Smooth muscle cell (in vitro differentiated cells): ENCODE measurements around the gene RNF212. TPM values are rescaled to one million over a fixed set of nuclear protein-coding genes. Genes with fewer than 3 reads are reported as not detected.

Experiments used
- DNase-seq: peaks from one replicate; lab custom pipeline; 2025; ENCODE audit not compliant: unreplicated experiment; lab: John Stamatoyannopoulos, UW
- H2AFZ ChIP-seq: fragments of 200-600 bp; sonication (generic); 2 replicates; pipeline ENCODE4 v1.6.0; 2016; ENCODE audit warnings: antibody characterized with exemption, low read depth, mild to moderate bottlenecking
- H3F3A ChIP-seq: fragments of 200-600 bp; sonication (generic); 2 replicates; pipeline ENCODE4 v1.6.0; 2017; ENCODE audit warnings: antibody characterized with exemption, low read depth
- H3K27ac ChIP-seq: fragments of 200-600 bp; sonication (generic); 2 replicates; pipeline ENCODE4 v1.5.1; 2016; ENCODE audit warnings: low read depth, mild to moderate bottlenecking
- H3K27me3 ChIP-seq: fragments of 200-600 bp; sonication (generic); 2 replicates; pipeline ENCODE4 v1.6.1; 2016; ENCODE audit warnings: low read depth, mild to moderate bottlenecking
- H3K36me3 ChIP-seq: fragments of 200-600 bp; sonication (generic); 2 replicates; pipeline ENCODE4 v1.5.1; 2016; ENCODE audit warnings: low read depth
- H3K4me1 ChIP-seq: fragments of 200-600 bp; sonication (generic); 2 replicates; pipeline ENCODE4 v1.5.1; 2016; ENCODE audit warnings: low read depth
- H3K4me2 ChIP-seq: fragments of 200-600 bp; sonication (generic); 2 replicates; pipeline ENCODE4 v1.6.0; 2016; ENCODE audit warnings: mild to moderate bottlenecking
- H3K4me3 ChIP-seq: fragments of 200-600 bp; sonication (generic); 2 replicates; pipeline ENCODE4 v1.5.1; 2016; ENCODE audit warnings: mild to moderate bottlenecking
- H3K79me2 ChIP-seq: fragments of 200-600 bp; sonication (generic); 2 replicates; pipeline ENCODE4 v1.6.0; 2016; ENCODE audit warnings: low read depth, mild to moderate bottlenecking
- H3K9ac ChIP-seq: fragments of 200-600 bp; sonication (generic); 2 replicates; pipeline ENCODE4 v1.6.0; 2016; ENCODE audit warnings: low read depth
- H3K9me3 ChIP-seq: fragments of 200-600 bp; sonication (generic); replicated peaks from 2 replicates; pipeline ENCODE4 v1.5.1; 2016; ENCODE audit warnings: low read depth
- H4K20me1 ChIP-seq: fragments of 200-600 bp; sonication (generic); 2 replicates; pipeline ENCODE4 v1.6.0; 2016; ENCODE audit warnings: low read depth
- WGBS: methylation state at CpG from one replicate; pipeline ENCODE4 v1.1.7; 2016; ENCODE audit warnings: low lambda C conversion rate; 5-methylcytosine and 5-hydroxymethylcytosine counted together
- polyA plus RNA-seq: library from polyadenylated mRNA; unstranded; fragments of >200 nt; fragmentation: Nextera tagmentation; extraction: Ambion mirVana; gene quantifications from 2 replicates; pipeline ENCODE4 v1.2.1, GENCODE V29; 2016
- total RNA-seq: library from RNA; depleted of rRNA; stranded (reverse); fragments of >200 nt; gene quantifications from 2 replicates; pipeline ENCODE4 v1.2.3, GENCODE V29; 2014
- TF ChIP-seq, protein P1 (sequence below): fragments of 200-600 bp; sonication (generic); IDR thresholded peaks from 2 replicates; pipeline ENCODE4 v1.5.1; 2017; ENCODE audit warnings: borderline replicate concordance, mild to moderate bottlenecking, antibody characterized with exemption; ENCODE audit not compliant: insufficient read depth, poor library complexity, severe bottlenecking

RNF212 gene
- total and polyA plus RNA-seq, 2 experiments from 2014 or later, result 1.3 to 4.6 TPM

DNA sequence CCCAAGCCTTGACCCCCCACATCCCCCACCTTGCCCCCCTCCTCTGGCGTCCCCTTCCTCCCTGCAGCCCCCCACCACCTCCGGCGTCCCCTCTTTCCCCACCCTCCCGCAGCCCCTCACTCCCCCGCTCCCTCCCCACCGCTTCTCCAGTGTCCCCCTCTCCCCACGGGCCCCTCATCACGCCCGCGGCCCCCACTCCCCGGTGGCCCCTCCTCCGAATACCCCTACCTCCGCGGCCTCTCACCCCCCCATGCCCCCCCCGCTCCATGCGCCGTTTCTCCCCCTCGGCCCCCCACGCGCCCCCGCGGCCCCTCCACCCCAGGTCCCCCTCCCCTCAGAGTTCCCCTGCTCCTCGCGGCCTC, 562 bp downstream of the RNF212 start:
- no peak for DNase-seq
- Histone ChIP-seq H3F3A (no peaks in the 10 kb centered on the region), H3K9ac (no peak overlapping the region), H3K27me3 (peaks cover 44% of the 10 kb centered on the region), H3K4me2 (no peak overlapping the region), H3K36me3 (no peaks in the 10 kb centered on the region), H2AFZ (no peak overlapping the region), H3K4me3 (no peak overlapping the region), H3K4me1 (no peaks in the 10 kb centered on the region), H3K79me2 (no peaks in the 10 kb centered on the region), H3K27ac (no peak overlapping the region), H4K20me1 (no peaks in the 10 kb centered on the region), H3K9me3 (no peaks in the 10 kb centered on the region)
- 90% methylated on average over 2 of the region's 24 CpGs for WGBS
- TF ChIP-seq, protein P1, sequence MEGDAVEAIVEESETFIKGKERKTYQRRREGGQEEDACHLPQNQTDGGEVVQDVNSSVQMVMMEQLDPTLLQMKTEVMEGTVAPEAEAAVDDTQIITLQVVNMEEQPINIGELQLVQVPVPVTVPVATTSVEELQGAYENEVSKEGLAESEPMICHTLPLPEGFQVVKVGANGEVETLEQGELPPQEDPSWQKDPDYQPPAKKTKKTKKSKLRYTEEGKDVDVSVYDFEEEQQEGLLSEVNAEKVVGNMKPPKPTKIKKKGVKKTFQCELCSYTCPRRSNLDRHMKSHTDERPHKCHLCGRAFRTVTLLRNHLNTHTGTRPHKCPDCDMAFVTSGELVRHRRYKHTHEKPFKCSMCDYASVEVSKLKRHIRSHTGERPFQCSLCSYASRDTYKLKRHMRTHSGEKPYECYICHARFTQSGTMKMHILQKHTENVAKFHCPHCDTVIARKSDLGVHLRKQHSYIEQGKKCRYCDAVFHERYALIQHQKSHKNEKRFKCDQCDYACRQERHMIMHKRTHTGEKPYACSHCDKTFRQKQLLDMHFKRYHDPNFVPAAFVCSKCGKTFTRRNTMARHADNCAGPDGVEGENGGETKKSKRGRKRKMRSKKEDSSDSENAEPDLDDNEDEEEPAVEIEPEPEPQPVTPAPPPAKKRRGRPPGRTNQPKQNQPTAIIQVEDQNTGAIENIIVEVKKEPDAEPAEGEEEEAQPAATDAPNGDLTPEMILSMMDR, result no peak

DNA sequence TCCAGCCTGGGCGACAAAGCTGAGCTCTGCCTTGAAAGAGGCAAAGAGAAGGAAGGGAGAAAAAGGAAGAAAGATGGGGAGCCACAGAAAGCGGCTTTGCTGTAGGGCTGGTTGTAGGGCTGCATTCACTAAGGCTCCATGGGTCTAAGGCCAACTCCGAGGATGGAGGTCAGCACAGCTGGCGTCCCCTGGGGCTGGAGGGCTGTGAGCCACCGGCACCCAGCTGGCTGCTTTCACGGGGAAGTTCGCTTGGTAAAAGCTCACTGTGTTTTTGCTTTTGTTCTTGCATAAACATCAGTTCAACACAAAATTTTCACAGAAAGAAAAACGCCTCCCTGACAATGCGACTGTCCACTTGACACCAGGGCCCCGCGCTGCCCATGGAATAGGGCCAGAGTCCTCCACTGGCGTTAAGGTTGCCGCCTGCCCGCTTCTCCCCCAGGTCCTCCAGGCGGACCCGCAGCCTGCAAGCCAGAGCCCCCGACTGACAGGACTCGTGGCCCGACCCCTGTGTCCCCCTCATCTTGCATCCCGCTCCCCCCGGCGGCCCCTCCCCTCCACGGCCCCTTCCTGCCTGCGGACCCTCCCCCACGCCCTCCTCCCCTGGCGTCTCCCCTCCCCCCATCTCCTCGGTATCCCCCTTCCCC, 1.1 kb downstream of the RNF212 start:
- no peaks in the 10 kb centered on the region for H3F3A ChIP-seq
- H3K36me3 ChIP-seq, result no peaks in the 10 kb centered on the region
- no peaks in the 10 kb centered on the region for H3K9me3 ChIP-seq
- H3K4me2 ChIP-seq, result no peak overlapping the region
- 87% methylated on average over 19 of the region's 27 CpGs for WGBS
- no peaks in the 10 kb centered on the region for H3K4me1 ChIP-seq
- no peaks in the 10 kb centered on the region for H3K79me2 ChIP-seq
- no peaks in the 10 kb centered on the region for H4K20me1 ChIP-seq
- no peak for DNase-seq
- H3K9ac ChIP-seq, result no peak overlapping the region
- TF ChIP-seq, protein P1, result no peak
- no peak overlapping the region for H2AFZ ChIP-seq
- no peak overlapping the region for H3K4me3 ChIP-seq
- peaks cover 39% of the 10 kb centered on the region for H3K27me3 ChIP-seq
- H3K27ac ChIP-seq, result no peak overlapping the region

GRCh38 chr4:1111259-1111809, 2.0 kb downstream of the RNF212 start:
- H3K9me3 ChIP-seq, result no peaks in the 10 kb centered on the region
- H3K27ac ChIP-seq, result no peak overlapping the region
- WGBS, result 80% methylated on average over 8 of the region's 8 CpGs
- H3K4me3 ChIP-seq, result no peak overlapping the region
- H4K20me1 ChIP-seq, result no peaks in the 10 kb centered on the region
- peaks cover 32% of the 10 kb centered on the region for H3K27me3 ChIP-seq
- H3K36me3 ChIP-seq, result no peaks in the 10 kb centered on the region
- no peak overlapping the region for H3K4me2 ChIP-seq
- H2AFZ ChIP-seq, result no peak overlapping the region
- H3K9ac ChIP-seq, result no peak overlapping the region
- H3F3A ChIP-seq, result no peaks in the 10 kb centered on the region
- TF ChIP-seq, protein P1, result no peak
- H3K79me2 ChIP-seq, result no peaks in the 10 kb centered on the region
- DNase-seq, result no peak
- peaks cover 3% of the 10 kb centered on the region for H3K4me1 ChIP-seq
